Neuron (in vitro differentiated cells): ENCODE results near the gene NUDT7.
A peak's percentile ranks its signal among the peaks of the same experiment; 100 is the strongest.

Experiments
- H2AFZ ChIP-seq: one replicate; pipeline ENCODE4 v1.6.1; 2013; ENCODE audit warnings: low read depth, mild to moderate bottlenecking, inconsistent platforms, low read length, moderate library complexity
- H3K27me3 ChIP-seq: one replicate; pipeline ENCODE4 v1.6.1; 2013; ENCODE audit warnings: low read length; ENCODE audit not compliant: insufficient read depth
- H3K36me3 ChIP-seq: one replicate; pipeline ENCODE4 v1.6.1; 2013; ENCODE audit warnings: low read length; ENCODE audit not compliant: insufficient read depth
- H3K4me1 ChIP-seq: one replicate; pipeline ENCODE4 v1.6.1; 2013; ENCODE audit warnings: low read length; ENCODE audit not compliant: insufficient read depth
- H3K4me3 ChIP-seq: 2 replicates; pipeline ENCODE4 v1.5.1; 2013; ENCODE audit warnings: mild to moderate bottlenecking, low read length, moderate library complexity
- H3K9me3 ChIP-seq: one replicate; pipeline ENCODE4 v1.6.1; 2013; ENCODE audit warnings: low read length

NUDT7 gene

DNA sequence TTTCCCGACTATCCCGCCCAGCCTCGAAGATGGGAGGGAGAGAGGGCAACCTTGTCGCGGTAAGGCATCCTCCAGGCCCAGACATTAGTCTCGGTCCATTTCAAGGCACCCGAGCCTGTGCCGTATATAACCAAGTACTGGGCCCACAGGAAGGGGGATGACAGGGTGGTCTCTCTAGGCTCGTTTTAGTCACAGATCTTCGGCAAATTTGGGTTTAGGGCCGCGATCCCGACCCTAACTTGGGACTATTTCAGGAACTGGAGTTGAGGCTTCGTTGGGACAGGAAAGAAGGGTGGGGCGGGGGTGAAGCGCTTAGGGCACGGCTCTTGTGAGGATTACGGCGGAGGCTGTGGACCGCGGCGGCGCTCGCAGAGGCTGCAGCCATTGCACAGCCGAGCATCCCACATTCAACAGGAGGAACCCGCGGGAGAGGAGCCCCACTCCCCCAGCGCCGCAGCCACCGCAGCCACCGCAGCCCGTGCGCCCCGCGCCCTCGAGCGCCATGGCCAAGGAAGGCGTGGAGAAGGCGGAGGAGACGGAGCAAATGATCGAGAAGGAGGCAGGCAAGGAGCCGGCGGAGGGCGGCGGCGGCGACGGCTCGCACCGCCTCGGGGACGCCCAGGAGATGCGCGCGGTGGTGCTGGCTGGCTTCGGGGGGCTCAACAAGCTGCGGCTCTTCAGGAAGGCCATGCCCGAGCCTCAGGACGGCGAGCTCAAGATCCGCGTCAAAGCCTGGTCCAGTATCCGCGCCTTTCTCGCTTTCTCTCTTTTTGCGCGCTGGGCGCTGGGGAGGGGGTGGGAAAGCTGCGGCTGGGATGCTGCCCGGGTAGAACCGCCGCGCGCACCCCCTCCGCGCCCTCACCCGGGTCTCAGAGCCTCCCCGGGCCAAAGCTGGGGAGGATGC is 66.1 kb downstream of the NUDT7 start, which contains the start of gene VAT1L:
Gene VAT1L (plus strand): TSS at position 384 of the 904 bp plus-strand sequence. CDS start 119 bp downstream, at position 503.
- Histone ChIP-seq H3K36me3 (no peaks in the 10 kb centered on the region), H3K9me3 (no peaks in the 10 kb centered on the region), H3K27me3 (no peaks in the 10 kb centered on the region)

DNA sequence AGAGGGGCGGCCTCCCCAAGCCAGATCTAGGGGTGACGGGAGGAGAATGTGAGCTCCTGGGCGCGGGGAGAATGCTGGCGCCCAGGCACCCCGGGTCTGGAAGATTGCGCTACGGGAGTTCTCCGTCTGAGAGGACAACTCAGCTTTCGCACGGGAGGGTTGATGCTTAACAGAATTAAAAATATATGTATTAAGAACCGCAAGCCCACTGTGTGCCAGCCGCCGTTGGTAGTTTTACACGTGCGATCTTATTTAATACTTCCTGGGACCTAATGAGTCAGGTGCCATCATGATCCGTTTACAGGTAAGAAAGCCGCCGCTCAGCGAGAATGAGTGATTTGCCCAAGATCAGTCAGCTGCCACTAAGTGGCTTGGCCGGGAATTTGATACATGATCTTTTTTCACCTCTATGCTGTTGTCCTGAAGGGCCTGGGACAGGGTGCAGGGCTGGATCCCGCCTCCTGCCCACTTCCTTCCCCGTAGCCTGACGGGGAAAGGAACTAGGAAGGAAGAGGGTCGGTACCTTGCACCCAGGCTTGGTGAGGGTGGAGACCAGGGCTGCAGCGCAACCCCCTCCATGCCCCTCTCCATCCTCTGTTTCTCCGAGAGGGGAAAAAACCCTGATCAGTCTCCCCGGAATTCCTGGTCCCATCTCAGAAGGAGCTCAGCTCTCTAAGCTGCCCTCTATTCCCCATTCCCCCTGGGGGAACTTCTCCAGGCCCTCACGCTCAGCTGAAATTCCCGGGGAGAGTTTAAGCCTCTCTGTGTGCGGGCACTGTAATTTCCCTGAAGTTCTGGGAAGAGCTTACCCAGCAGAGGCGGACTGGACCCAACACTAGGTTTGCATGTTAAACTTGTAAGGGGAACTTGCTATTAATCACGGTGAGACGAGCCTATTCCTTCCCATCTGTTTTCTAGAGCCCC is 67.0 kb downstream of the NUDT7 start:
- no peaks in the 10 kb centered on the region for H3K27me3 ChIP-seq
- peak overlapping the region; percentile 82 for H3K4me3 ChIP-seq
- H2AFZ ChIP-seq: peak overlapping the region; percentile 94
- H3K36me3 ChIP-seq: no peaks in the 10 kb centered on the region
- peaks cover 26% of the 10 kb centered on the region for H3K4me1 ChIP-seq
- H3K9me3 ChIP-seq: no peaks in the 10 kb centered on the region

More for the DNA sequence above, 66.1 kb downstream of the NUDT7 start, which contains the start of gene VAT1L:
- Histone ChIP-seq H3K4me1 (peaks cover 26% of the 10 kb centered on the region), H2AFZ (peak within 1 kb of the TSS; percentile 94), H3K4me3 (peak within 1 kb of the TSS; percentile 82)

DNA sequence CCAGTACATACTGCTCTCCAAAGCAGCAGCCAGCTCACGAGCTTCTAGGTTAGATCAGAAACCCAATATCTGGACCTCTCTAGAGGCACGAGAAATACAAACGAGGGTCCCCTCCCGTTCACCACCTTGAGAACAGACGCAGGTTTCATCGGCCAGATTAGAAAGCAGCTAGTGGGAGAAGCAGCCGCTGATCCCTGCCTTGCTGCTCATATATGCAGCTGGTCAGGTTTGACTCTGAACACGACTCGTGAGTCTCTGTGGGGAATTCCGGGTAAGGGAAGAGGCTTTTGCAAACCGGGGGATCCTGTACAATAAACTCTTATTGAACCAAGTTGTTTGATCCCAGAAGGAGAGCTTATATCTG is 67.7 kb downstream of the NUDT7 start:
- no peaks in the 10 kb centered on the region for H3K9me3 ChIP-seq
- peak overlapping the region; percentile 82 for H3K4me3 ChIP-seq
- H3K4me1 ChIP-seq: peaks cover 26% of the 10 kb centered on the region
- H3K27me3 ChIP-seq: no peaks in the 10 kb centered on the region
- no peaks in the 10 kb centered on the region for H3K36me3 ChIP-seq
- H2AFZ ChIP-seq: peak overlapping the region; percentile 12

DNA sequence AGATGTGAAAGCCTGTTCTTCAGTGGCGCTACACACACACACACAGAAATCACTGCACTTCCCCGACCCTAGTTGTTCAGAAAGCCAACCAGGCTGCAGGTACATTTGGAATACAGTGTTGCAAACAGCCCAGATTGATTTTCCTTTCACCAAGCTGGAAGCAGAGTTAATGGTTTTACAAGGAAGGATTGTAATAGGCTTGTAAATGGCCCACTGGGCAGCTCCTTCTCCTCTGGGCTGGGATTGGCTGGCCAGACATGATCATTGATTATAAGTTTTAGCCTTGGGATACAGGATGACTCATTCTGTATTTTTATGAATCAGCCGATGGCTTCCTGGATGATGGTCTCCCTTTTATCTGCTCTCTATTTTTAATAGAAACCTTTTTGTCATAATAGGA is 68.6 kb downstream of the NUDT7 start:
- no peaks in the 10 kb centered on the region for H3K9me3 ChIP-seq
- no peak overlapping the region for H3K4me3 ChIP-seq
- H3K4me1 ChIP-seq: peaks cover 26% of the 10 kb centered on the region
- no peaks in the 10 kb centered on the region for H3K27me3 ChIP-seq
- H2AFZ ChIP-seq: no peak overlapping the region
- H3K36me3 ChIP-seq: no peaks in the 10 kb centered on the region
